ENCODE data around the gene HOXD9.

HOXD9 gene

GRCh38 chr2:176076796-176077195 lies 45.7 kb upstream of the HOXD9 start:
- TF ChIP-seq ZNF8 (CRISPR knock-in tag; IDR thresholded peaks at IDR 0.05) (no peak), PPARA (CRISPR knock-in tag; IDR thresholded peaks at IDR 0.05; ENCODE audit: borderline replicate concordance) (no peak), TOX (CRISPR knock-in tag; IDR thresholded peaks at IDR 0.05; ENCODE audit: borderline replicate concordance) (no peak), ZFP3 (CRISPR knock-in tag; IDR thresholded peaks at IDR 0.05) (no peak)
- ATAC-seq, result no peak

GRCh38 chr2:176078541-176079284 lies 43.8 kb upstream of the HOXD9 start:
- ATAC-seq, result no peak

GRCh38 chr2:176079285-176079830 lies 43.2 kb upstream of the HOXD9 start:
- no peak for ATAC-seq
- TF ChIP-seq ESRRG (CRISPR knock-in tag; IDR thresholded peaks at IDR 0.05) (no peak), POU6F1 (CRISPR knock-in tag; IDR thresholded peaks at IDR 0.05; ENCODE audit: borderline replicate concordance, low read depth) (no peak), PATZ1 (CRISPR knock-in tag; IDR thresholded peaks at IDR 0.05; ENCODE audit: borderline replicate concordance) (no peak), ZC3H10 (CRISPR knock-in tag; IDR thresholded peaks at IDR 0.05) (no peak), BACH2 (CRISPR knock-in tag; IDR thresholded peaks at IDR 0.05; ENCODE audit: borderline replicate concordance) (no peak), ISL1 (CRISPR knock-in tag; IDR thresholded peaks at IDR 0.05) (no peak), SNAI2 (CRISPR knock-in tag; IDR thresholded peaks at IDR 0.05) (no peak), TSHZ2 (CRISPR knock-in tag; IDR thresholded peaks at IDR 0.05) (no peak), GLIS3 (CRISPR knock-in tag; IDR thresholded peaks at IDR 0.05) (no peak), CREB5 (CRISPR knock-in tag; IDR thresholded peaks at IDR 0.05; ENCODE audit: low read depth) (no peak), ZNF565 (CRISPR knock-in tag; conservative IDR thresholded peaks at IDR 0.05; ENCODE audit: low read depth) (no peak)

More at GRCh38 chr2:176078541-176079284, 43.8 kb upstream of the HOXD9 start:
- no peak for TF ChIP-seq ZFP3 (CRISPR knock-in tag; IDR thresholded peaks at IDR 0.05)
- no peak for TF ChIP-seq CSRNP3 (CRISPR knock-in tag; IDR thresholded peaks at IDR 0.05)
- TF ChIP-seq ISL1 (CRISPR knock-in tag; IDR thresholded peaks at IDR 0.05), result no peak
- TF ChIP-seq POU6F1 (CRISPR knock-in tag; IDR thresholded peaks at IDR 0.05; ENCODE audit: borderline replicate concordance, low read depth), result no peak
- no peak for TF ChIP-seq TCF4 (CRISPR knock-in tag; IDR thresholded peaks at IDR 0.05; ENCODE audit: borderline replicate concordance)
- no peak for TF ChIP-seq ZNF8 (CRISPR knock-in tag; IDR thresholded peaks at IDR 0.05)
- no peak for TF ChIP-seq GLIS3 (CRISPR knock-in tag; IDR thresholded peaks at IDR 0.05)
- no peak for TF ChIP-seq ARNTL (CRISPR knock-in tag; IDR thresholded peaks at IDR 0.05; ENCODE audit: borderline replicate concordance, low read depth)
- TF ChIP-seq PATZ1 (CRISPR knock-in tag; IDR thresholded peaks at IDR 0.05; ENCODE audit: borderline replicate concordance), result no peak
